Muscle of leg (tissue), 11 donors: ENCODE results near the gene TANGO2. TPM values are rescaled to one million over a fixed set of nuclear protein-coding genes. Genes with fewer than 3 reads are reported as not detected.

Experiments used
- DNase-seq: peaks from one replicate; pipeline ENCODE4 v3.0.0; 2013
- H3K27ac ChIP-seq: one replicate; pipeline ENCODE4 v1.5.1; 2013; ENCODE audit warnings: mild to moderate bottlenecking, low read length, control low read depth
- H3K27me3 ChIP-seq: one replicate; pipeline ENCODE4 v1.6.1; 2013; ENCODE audit warnings: low read length; ENCODE audit not compliant: control insufficient read depth, insufficient read depth
- H3K36me3 ChIP-seq: one replicate; pipeline ENCODE4 v1.6.1; 2013; ENCODE audit warnings: low read length; ENCODE audit not compliant: control insufficient read depth, insufficient read depth
- H3K4me1 ChIP-seq: one replicate; pipeline ENCODE4 v1.6.1; 2013; ENCODE audit warnings: low read length; ENCODE audit not compliant: control insufficient read depth, insufficient read depth
- H3K4me3 ChIP-seq: one replicate; pipeline ENCODE4 v1.5.1; 2013; ENCODE audit warnings: low read length, control low read depth
- H3K9me3 ChIP-seq: replicated peaks from 2 replicates; pipeline ENCODE4 v1.6.1; 2013; ENCODE audit warnings: low read depth, low read length; ENCODE audit not compliant: control insufficient read depth
- WGBS: methylation state at CpG from one replicate; pipeline ENCODE4 v1.1.5; 2013; ENCODE audit warnings: missing lambda C conversion rate; ENCODE audit not compliant: insufficient coverage; 5-methylcytosine and 5-hydroxymethylcytosine counted together
- polyA plus RNA-seq, 8 donors: library from polyadenylated mRNA; unstranded; fragments of 120-200 nt; gene quantifications; one replicate each; pipeline versions ENCODE4 v1.2.1 to v1.2.3, GENCODE V29; 2013; ENCODE audit warnings: inconsistent platforms in 1 of 8, low replicate concordance in 1 of 8; ENCODE audit not compliant: insufficient read length in 8 of 8, insufficient read depth in 1 of 8
- total RNA-seq: library from RNA; stranded (reverse); fragments of 120-200 nt; gene quantifications from one replicate; pipeline ENCODE4 v1.2.4, GENCODE V29; 2013

Gene TANGO2
- total and polyA plus RNA-seq, 9 donors: 7.7 to 11.6 (median 9.1) TPM

DNA sequence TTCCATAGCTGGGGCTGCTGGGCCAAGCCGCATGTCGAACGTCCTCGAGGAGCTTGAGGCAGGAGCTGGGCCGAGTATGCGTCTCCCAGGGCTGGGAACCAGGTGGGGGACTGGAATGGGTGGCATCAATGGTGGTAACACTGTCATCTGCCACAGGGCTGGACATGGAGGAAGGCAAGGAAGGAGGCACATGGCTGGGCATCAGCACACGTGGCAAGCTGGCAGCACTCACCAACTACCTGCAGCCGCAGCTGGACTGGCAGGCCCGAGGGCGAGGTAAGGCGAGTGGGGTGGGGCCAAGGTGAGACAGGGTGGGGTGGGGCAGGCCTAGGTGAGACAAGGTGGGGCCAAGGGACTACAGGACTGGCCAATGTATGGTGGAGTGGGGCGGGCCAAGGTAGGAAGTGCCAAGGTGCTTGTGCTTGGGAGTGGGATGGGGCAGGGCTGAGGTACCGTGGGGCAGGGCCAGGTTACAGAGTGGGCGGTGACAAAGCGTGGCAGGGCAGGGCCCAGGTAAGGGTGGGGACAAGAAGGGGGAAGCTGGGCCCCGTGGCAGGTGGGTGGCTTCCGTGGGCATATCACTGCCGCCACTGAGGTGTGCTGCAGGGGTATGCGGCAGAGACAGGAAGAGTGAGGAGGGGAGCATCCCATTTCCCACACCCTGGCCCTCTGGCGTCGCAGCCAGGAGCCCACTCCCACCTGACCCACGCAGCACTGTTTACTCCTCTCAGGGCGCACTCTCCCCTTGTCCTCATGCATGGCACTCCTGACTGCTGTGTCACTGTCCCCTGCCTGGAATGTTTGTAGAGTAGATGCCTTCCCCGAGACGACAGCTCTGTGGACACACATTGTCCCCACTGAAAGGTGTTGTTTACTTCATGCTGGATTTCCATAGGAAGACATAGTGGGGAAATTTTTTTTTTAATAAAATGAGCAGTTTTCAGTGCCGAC is 31.7 kb downstream of the TANGO2 start:
- Histone ChIP-seq H3K4me1 (no peaks in the 10 kb centered on the region), H3K4me3 (no peak overlapping the region), H3K27ac (no peak overlapping the region), H3K36me3 (peaks cover 37% of the 10 kb centered on the region), H3K9me3 (no peaks in the 10 kb centered on the region), H3K27me3 (no peaks in the 10 kb centered on the region)
- DNase-seq: no peak
- WGBS: 91% methylated on average over 12 of the region's 26 CpGs

DNA sequence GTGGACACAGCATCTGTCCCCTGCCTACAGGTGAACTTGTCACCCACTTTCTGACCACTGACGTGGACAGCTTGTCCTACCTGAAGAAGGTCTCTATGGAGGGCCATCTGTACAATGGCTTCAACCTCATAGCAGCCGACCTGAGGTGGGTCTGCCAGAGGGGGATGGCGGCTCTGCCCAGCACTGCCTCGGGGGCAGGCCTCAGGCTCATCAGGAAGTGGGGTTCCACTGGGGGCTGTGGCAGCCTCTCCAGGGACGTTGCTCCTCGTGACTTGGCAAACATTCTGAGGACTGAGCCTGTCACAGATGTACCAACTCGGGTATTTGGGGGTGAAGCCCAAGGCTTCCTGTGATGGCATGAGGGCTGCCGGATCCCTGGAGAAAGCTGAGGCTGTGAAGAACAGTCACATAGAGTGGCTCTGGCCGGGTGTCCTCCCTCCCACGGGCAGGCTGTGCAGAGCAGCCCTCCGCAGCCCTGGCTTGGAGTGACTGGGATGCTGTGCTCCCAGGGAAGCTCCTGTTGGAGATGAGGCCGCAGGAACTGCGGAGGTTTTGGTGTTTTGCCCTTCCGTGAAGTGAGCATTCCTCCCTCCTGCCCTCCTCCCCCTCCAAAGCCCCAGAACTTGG is 32.6 kb downstream of the TANGO2 start:
- Histone ChIP-seq H3K27ac (no peak overlapping the region), H3K36me3 (peaks cover 37% of the 10 kb centered on the region), H3K4me3 (no peak overlapping the region), H3K4me1 (no peaks in the 10 kb centered on the region), H3K9me3 (no peaks in the 10 kb centered on the region), H3K27me3 (no peaks in the 10 kb centered on the region)
- WGBS: 85% methylated on average over 14 of the region's 14 CpGs
- no peak for DNase-seq

DNA sequence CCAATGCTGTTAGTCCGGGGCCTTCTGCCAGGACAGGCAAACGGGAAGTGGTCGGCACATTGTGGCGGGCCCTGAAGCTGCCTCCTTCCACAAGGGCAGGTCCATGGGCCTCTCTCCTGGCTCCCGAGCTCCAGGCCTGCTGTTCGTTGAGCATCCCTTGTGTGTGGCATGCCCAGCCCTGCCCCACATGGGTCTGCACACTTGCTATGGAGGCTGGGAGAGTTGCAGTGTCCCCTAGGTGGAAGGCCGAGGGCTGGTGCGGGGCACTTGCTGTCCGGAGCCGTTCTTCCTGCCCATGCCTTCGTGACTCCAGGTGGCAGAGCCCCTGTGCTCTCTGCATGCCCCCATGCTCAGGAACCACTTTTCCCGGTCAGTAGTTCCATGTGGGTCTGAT is 33.1 kb downstream of the TANGO2 start:
- Histone ChIP-seq H3K36me3 (peaks cover 37% of the 10 kb centered on the region), H3K9me3 (no peaks in the 10 kb centered on the region), H3K4me1 (no peaks in the 10 kb centered on the region), H3K27ac (no peak overlapping the region), H3K27me3 (no peaks in the 10 kb centered on the region), H3K4me3 (no peak overlapping the region)
- no peak for DNase-seq
- WGBS: 92% methylated on average over 10 of the region's 12 CpGs

DNA sequence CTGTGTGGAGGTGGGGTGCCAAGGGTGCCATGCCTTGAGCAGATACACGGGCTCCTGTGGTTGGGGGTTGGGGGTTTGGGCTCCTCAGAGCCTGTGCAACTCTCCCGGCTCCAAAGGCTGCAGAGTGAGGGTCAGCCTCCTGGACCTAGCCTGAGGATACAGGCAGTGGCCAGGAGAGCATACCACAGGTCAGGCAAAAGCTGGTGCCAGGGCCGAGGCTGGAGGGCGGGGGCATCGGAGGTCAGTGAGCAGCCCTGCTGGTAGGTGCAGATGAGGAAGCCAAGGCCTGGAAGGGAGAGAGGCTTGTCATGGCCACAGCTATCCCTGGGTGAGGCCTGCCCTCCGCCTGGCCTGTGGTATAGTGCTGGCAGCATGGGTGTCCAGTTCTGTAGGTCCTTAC is 33.6 kb downstream of the TANGO2 start:
- 89% methylated on average over 6 of the region's 6 CpGs for WGBS

DNA sequence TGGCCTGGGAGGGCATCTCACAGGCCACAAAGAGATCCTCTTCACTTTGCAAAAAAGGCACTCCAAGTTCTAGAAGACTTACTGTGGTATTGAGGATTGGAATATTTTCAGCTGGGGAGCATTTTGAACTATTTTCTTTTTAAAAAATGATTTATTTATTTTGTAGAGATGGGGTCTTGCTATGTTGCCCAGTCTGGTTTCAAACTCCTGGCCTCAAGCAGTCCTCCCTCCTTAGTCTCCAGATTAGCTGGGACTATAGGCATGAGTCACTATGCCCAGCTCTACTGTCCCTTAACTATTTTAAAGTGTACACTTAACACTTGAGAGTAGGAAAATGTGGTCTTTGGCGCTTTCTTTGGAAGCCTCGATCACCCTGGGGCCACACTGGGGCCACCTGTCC is 34.2 kb downstream of the TANGO2 start:
- no peak for DNase-seq
- Histone ChIP-seq H3K27me3 (no peaks in the 10 kb centered on the region), H3K4me3 (no peak overlapping the region), H3K9me3 (no peaks in the 10 kb centered on the region), H3K36me3 (peaks cover 37% of the 10 kb centered on the region), H3K27ac (no peak overlapping the region), H3K4me1 (no peaks in the 10 kb centered on the region)
- no CpG with 5 or more reads among the region's 2 CpGs for WGBS

More for the DNA sequence above, 33.6 kb downstream of the TANGO2 start:
- no peaks in the 10 kb centered on the region for H3K9me3 ChIP-seq
- no peaks in the 10 kb centered on the region for H3K4me1 ChIP-seq
- no peaks in the 10 kb centered on the region for H3K27me3 ChIP-seq
- H3K36me3 ChIP-seq: peaks cover 37% of the 10 kb centered on the region
- DNase-seq: no peak
- H3K27ac ChIP-seq: no peak overlapping the region
- H3K4me3 ChIP-seq: no peak overlapping the region

DNA sequence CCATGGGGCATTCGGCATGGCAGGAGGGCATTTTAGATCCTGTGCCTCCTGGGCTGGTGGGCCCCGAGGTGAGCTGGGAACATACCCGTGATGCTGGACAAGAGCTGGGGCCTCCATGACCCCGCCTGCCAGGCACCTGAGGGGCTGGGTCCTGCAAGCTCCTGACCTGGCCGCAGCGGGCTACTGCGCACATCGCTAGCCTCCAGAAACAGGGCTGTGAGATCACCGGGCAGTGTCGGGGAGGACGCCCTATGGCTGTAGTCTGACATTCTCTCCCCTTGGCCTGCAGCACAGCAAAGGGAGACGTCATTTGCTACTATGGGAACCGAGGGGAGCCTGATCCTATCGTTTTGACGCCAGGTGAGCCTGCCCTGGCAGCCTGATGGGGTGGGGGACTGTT is 34.7 kb downstream of the TANGO2 start:
- WGBS: 90% methylated on average over 15 of the region's 15 CpGs
- Histone ChIP-seq H3K9me3 (no peaks in the 10 kb centered on the region), H3K4me1 (no peaks in the 10 kb centered on the region), H3K27me3 (no peaks in the 10 kb centered on the region), H3K4me3 (no peak overlapping the region), H3K27ac (no peak overlapping the region), H3K36me3 (peaks cover 37% of the 10 kb centered on the region)
- no peak for DNase-seq

DNA sequence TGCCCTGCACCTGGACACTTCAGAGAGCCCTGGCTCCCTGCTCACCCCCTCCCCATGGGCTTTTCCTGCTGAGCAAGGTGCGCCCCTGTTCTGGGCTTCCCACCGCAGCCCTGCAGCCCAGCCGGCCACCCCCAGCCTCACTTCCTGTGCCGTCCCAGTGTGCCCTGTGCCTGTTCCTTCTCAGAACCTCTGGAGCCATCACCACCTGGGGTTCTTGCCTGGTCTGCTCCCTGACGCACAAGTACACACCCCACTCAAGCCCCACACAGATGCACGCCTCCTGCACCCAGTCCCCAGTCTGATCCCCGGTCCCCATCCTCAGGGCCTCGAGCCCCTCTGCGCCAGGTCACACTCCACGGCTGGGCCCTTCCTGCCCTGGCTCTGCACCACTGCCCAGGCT is 35.3 kb downstream of the TANGO2 start:
- Histone ChIP-seq H3K27ac (no peak overlapping the region), H3K4me3 (no peak overlapping the region), H3K4me1 (peaks cover 3% of the 10 kb centered on the region), H3K9me3 (no peaks in the 10 kb centered on the region), H3K27me3 (no peaks in the 10 kb centered on the region), H3K36me3 (peaks cover 37% of the 10 kb centered on the region)
- DNase-seq: no peak
- WGBS: 81% methylated on average over 10 of the region's 10 CpGs

DNA sequence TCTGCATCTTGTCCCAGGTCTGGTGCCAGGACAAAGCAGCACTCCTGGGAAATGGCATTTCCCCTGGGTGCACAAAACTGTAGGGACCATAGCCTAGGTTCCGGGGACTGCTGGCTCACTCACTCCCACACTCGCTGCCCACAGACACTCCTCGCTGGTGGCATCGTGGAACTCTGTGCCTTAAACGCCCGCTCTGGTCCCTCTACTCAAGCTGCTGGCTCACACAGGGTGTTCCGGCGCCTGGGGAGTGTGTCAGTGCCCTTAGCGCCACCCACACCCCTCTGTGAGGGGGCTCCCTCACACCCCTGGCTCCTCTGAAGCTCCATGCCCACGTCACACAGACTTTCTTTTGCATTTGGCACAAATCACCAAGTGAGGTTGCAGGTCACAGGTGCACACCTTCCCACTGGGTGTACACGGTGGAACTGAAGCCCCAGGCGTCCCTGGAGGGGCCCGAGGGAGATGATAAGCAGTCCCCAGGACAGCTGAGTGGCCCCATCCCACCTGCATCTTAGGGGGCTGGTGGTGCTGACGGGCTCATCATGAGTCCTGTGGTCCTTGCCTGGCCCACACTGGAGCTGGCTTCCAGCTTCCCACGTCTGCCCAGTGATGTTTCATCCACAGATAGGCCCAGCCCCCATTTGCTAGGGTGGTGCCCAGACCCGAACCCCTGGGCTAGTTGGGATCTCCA is 35.9 kb downstream of the TANGO2 start:
- H3K27ac ChIP-seq: no peak overlapping the region
- H3K9me3 ChIP-seq: no peaks in the 10 kb centered on the region
- no peaks in the 10 kb centered on the region for H3K27me3 ChIP-seq
- H3K4me1 ChIP-seq: peaks cover 9% of the 10 kb centered on the region
- H3K4me3 ChIP-seq: no peak overlapping the region
- DNase-seq: no peak
- H3K36me3 ChIP-seq: peaks cover 43% of the 10 kb centered on the region
- 81% methylated on average over 15 of the region's 16 CpGs for WGBS

DNA sequence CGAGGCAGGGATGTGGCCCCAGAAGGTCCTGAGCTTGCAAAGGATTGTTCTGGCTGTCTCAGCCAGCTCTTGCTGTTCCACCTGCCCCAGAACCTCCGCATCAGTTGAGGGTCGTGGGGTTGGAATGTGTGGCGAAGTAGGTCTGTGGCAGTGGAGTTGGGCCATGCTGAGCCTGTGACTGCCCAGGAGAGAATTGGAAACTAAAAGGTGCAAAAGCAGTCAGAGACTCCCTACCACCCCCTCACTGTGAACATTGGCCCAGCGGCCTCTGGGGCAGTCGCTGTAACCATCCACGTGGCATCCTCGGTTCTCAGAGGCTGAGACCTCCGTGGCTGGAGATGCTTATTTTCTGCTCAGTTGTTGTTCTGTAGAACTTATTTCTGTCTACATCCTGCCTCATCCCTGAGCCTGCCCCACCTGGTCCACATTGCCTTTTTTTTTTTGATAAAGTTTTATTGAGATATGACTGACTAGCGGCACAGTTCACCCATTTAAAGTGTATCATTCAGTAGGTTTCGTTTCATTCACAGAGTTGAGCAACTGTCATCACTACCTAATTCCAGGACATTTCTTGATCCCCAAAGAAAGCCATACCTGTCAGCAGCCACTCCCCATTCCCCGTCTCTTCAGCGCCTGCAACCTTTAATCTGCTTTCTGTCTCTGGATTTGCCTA is 36.8 kb downstream of the TANGO2 start:
- H3K9me3 ChIP-seq: no peaks in the 10 kb centered on the region
- peaks cover 9% of the 10 kb centered on the region for H3K4me1 ChIP-seq
- no peaks in the 10 kb centered on the region for H3K27me3 ChIP-seq
- no peak overlapping the region for H3K4me3 ChIP-seq
- WGBS: 96% methylated on average over 6 of the region's 13 CpGs
- peaks cover 49% of the 10 kb centered on the region for H3K36me3 ChIP-seq
- no peak for DNase-seq
- H3K27ac ChIP-seq: no peak overlapping the region
